HEK293 (cell line): ENCODE data around the gene CAPZB.

ENCODE experiments used
- CTCF ChIA-PET: fragments of 350-600 bp; formaldehyde crosslinking; extraction: SDS; loops from one replicate; lab custom pipeline; 2021; ENCODE audit warnings: antibody characterized with exemption; lab: Yijun Ruan, JAX
- POLR2A ChIA-PET: fragments of 300-600 bp; formaldehyde crosslinking; extraction: SDS; loops from one replicate; lab custom pipeline; 2020; ENCODE audit warnings: antibody characterized with exemption, inconsistent platforms; lab: Yijun Ruan, JAX
- H3K27ac ChIP-seq: fragments of 200-500 bp; sonication (Bioruptor generic); 2 replicates; pipeline ENCODE4 v1.5.1; 2014; ENCODE audit warnings: low read depth, low read length, control low read depth, inconsistent platforms; ENCODE audit errors: extremely low read depth
- H3K36me3 ChIP-seq, 2 experiments: fragments of 200-500 bp in 1 of 2; sonication (Bioruptor generic) in 1 of 2; 1 replicate in 1 of 2; 2 replicates in 1 of 2; pipeline ENCODE4 v1.5.1; 2014 to 2017; ENCODE audit warnings: inconsistent platforms in 2 of 2, low read length in 2 of 2; ENCODE audit not compliant: control insufficient read depth in 2 of 2, insufficient read depth in 1 of 2
- H3K4me1 ChIP-seq: fragments of 200-500 bp; sonication (Bioruptor generic); 2 replicates; pipeline ENCODE4 v1.5.1; 2014; ENCODE audit warnings: mild to moderate bottlenecking, low read length, inconsistent platforms; ENCODE audit not compliant: control insufficient read depth, insufficient read depth
- H3K4me3 ChIP-seq: 2 replicates; pipeline ENCODE4 v1.5.1; 2011; ENCODE audit warnings: low read depth, mild to moderate bottlenecking, control low read depth, low read length, moderate library complexity
- H3K9me3 ChIP-seq: fragments of 200-500 bp; sonication (Bioruptor generic); 2 replicates; pipeline ENCODE4 v1.5.1; 2014; ENCODE audit warnings: low read depth, low read length, inconsistent platforms; ENCODE audit not compliant: control insufficient read depth, insufficient read depth
- BCL11A ChIP-seq: fragments of 450-650 bp; formaldehyde crosslinking; IDR thresholded peaks from 2 replicates; pipeline ENCODE4 v1.5.1; 2016; ENCODE audit warnings: low read depth, missing biosample characterization, missing genetic modification characterization
- HOXC10 ChIP-seq: sonication (generic); formaldehyde crosslinking; IDR thresholded peaks from 2 replicates; pipeline ENCODE4 v1.8.1; 2023; ENCODE audit warnings: mild to moderate bottlenecking, missing genetic modification reagents
- KLF17 ChIP-seq: fragments of 450-650 bp; formaldehyde crosslinking; IDR thresholded peaks from 2 replicates; pipeline ENCODE4 v1.5.1; 2016; ENCODE audit warnings: missing biosample characterization, missing genetic modification characterization
- PBX3 ChIP-seq: sonication (generic); formaldehyde crosslinking; IDR thresholded peaks from 2 replicates; pipeline ENCODE4 v1.8.1; 2022; ENCODE audit warnings: mild to moderate bottlenecking, moderate library complexity, missing genetic modification reagents
- PRDM6 ChIP-seq: fragments of 450-650 bp; formaldehyde crosslinking; IDR thresholded peaks from 2 replicates; pipeline ENCODE4 v1.5.1; 2017; ENCODE audit warnings: missing biosample characterization, missing genetic modification characterization
- REST ChIP-seq: fragments of 450-650 bp; formaldehyde crosslinking; IDR thresholded peaks from 2 replicates; pipeline ENCODE4 v1.5.1; 2016; ENCODE audit warnings: missing biosample characterization, missing genetic modification characterization
- SALL2 ChIP-seq: fragments of 450-650 bp; formaldehyde crosslinking; IDR thresholded peaks from 2 replicates; pipeline ENCODE4 v1.5.0; 2017; ENCODE audit warnings: missing biosample characterization, mild to moderate bottlenecking, missing genetic modification characterization, borderline replicate concordance
- ZBTB10 ChIP-seq: fragments of 450-650 bp; formaldehyde crosslinking; IDR thresholded peaks from 2 replicates; pipeline ENCODE4 v1.5.1; 2016; ENCODE audit warnings: missing biosample characterization, missing genetic modification characterization
- ZBTB44 ChIP-seq: fragments of 450-650 bp; IDR thresholded peaks from 2 replicates; pipeline ENCODE4 v1.5.1; 2018; ENCODE audit warnings: missing biosample characterization, mild to moderate bottlenecking, missing genetic modification characterization
- ZEB2 ChIP-seq: fragments of 450-650 bp; formaldehyde crosslinking; IDR thresholded peaks from 2 replicates; pipeline ENCODE4 v1.5.1; 2016; ENCODE audit warnings: missing biosample characterization, missing genetic modification characterization
- ZFP69B ChIP-seq: fragments of 450-650 bp; formaldehyde crosslinking; IDR thresholded peaks from 2 replicates; pipeline ENCODE4 v1.5.1; 2016; ENCODE audit warnings: missing biosample characterization, missing genetic modification characterization
- ZNF114 ChIP-seq: fragments of 450-650 bp; formaldehyde crosslinking; IDR thresholded peaks from 2 replicates; pipeline ENCODE4 v1.5.0; 2017; ENCODE audit warnings: missing biosample characterization, missing genetic modification characterization
- ZNF138 ChIP-seq: fragments of 450-650 bp; formaldehyde crosslinking; IDR thresholded peaks from 2 replicates; pipeline ENCODE4 v1.5.1; 2016; ENCODE audit warnings: missing biosample characterization, missing genetic modification characterization, borderline replicate concordance
- ZNF175 ChIP-seq: fragments of 450-650 bp; formaldehyde crosslinking; IDR thresholded peaks from 2 replicates; pipeline ENCODE4 v1.5.1; 2016; ENCODE audit warnings: missing biosample characterization, missing genetic modification characterization
- ZNF19 ChIP-seq: fragments of 450-650 bp; formaldehyde crosslinking; IDR thresholded peaks from 2 replicates; pipeline ENCODE4; 2016; ENCODE audit warnings: missing biosample characterization, missing genetic modification characterization, low read depth
- ZNF48 ChIP-seq: fragments of 450-650 bp; formaldehyde crosslinking; IDR thresholded peaks from 2 replicates; pipeline ENCODE4 v1.5.1; 2016; ENCODE audit warnings: missing biosample characterization, missing genetic modification characterization
- ZNF561 ChIP-seq: fragments of 450-650 bp; IDR thresholded peaks from 2 replicates; pipeline ENCODE4 v1.5.1; 2018; ENCODE audit warnings: missing biosample characterization, missing genetic modification characterization, borderline replicate concordance
- ZNF580 ChIP-seq: fragments of 450-650 bp; formaldehyde crosslinking; IDR thresholded peaks from 2 replicates; pipeline ENCODE4 v1.5.1; 2016; ENCODE audit warnings: missing biosample characterization, missing genetic modification characterization
- ZNF645 ChIP-seq: fragments of 450-650 bp; formaldehyde crosslinking; IDR thresholded peaks from 2 replicates; pipeline ENCODE4; 2016; ENCODE audit warnings: missing biosample characterization, missing genetic modification characterization
- ZNF701 ChIP-seq: fragments of 450-650 bp; formaldehyde crosslinking; IDR thresholded peaks from 2 replicates; pipeline ENCODE4 v1.5.1; 2016; ENCODE audit warnings: missing biosample characterization, missing genetic modification characterization
- ZSCAN16 ChIP-seq: fragments of 450-650 bp; formaldehyde crosslinking; IDR thresholded peaks from 2 replicates; pipeline ENCODE4 v1.5.1; 2016; ENCODE audit warnings: missing biosample characterization, missing genetic modification characterization

CAPZB gene

GRCh38 chr1:19533626-19534025 lies 48.3 kb upstream of the CAPZB start:
- TF ChIP-seq ZNF19 (tag by site-specific recombination) (no peak), ZNF580 (tag by site-specific recombination) (no peak), ZNF701 (tag by site-specific recombination) (no peak), ZNF561 (tag by site-specific recombination) (no peak), KLF17 (tag by site-specific recombination) (no peak), HOXC10 (CRISPR knock-in tag) (no peak), SALL2 (tag by site-specific recombination) (no peak), PBX3 (no peak), ZNF645 (tag by site-specific recombination) (no peak), ZNF114 (tag by site-specific recombination) (no peak), REST (no peak), ZBTB44 (tag by site-specific recombination) (no peak), ZEB2 (tag by site-specific recombination) (no peak), ZNF48 (tag by site-specific recombination) (no peak), ZSCAN16 (no peak)
- ChIA-PET POLR2A (no interaction called here), CTCF (interaction anchor here (2.1 kb wide), 1 partner anchor 49 kb away, joined by 6 read pairs; no protein-coding TSS in a partner anchor)
- H3K9me3 ChIP-seq, result no peaks in the 10 kb centered on the region
- no peaks in the 10 kb centered on the region for H3K36me3 ChIP-seq
- H3K4me1 ChIP-seq, result no peaks in the 10 kb centered on the region
- H3K4me3 ChIP-seq, result no peak overlapping the region
- H3K27ac ChIP-seq, result no peak overlapping the region

DNA sequence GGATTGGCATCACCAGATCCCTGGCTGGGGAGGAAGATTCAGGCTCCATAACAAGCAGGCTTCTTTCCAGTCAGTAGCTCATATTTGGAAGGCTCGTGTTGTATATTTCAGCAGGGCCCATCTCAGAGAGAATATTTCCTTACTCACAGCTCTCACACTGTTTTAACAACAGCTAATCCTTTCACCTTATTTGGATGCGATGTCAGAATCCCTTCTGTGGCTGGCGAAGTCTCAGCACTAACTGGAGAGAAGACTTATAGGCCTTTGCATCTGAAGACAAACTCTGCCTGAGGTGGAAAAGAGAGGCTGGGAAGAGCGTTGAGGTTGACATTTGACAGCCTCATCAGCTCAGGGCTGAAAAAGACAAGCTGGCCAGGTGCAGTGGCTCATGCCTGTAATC lies 47.2 kb upstream of the CAPZB start:
- POLR2A ChIA-PET, result no interaction called here
- H3K4me1 ChIP-seq, result no peaks in the 10 kb centered on the region
- no peaks in the 10 kb centered on the region for H3K9me3 ChIP-seq
- H3K36me3 ChIP-seq, result no peaks in the 10 kb centered on the region
- no peak overlapping the region for H3K4me3 ChIP-seq
- H3K27ac ChIP-seq, result no peak overlapping the region
- TF ChIP-seq ZNF175 (tag by site-specific recombination) (no peak), PRDM6 (tag by site-specific recombination) (no peak), BCL11A (tag by site-specific recombination) (no peak), ZFP69B (tag by site-specific recombination) (no peak), ZBTB10 (tag by site-specific recombination) (no peak), ZNF138 (tag by site-specific recombination) (no peak)
- CTCF ChIA-PET, result interaction anchor here (0.6 to 2.1 kb wide), 2 partner anchors 50 to 101 kb away, joined by 3 to 6 read pairs; no protein-coding TSS in a partner anchor
